ENCODE measurements around the gene SCAANT1.

DNA sequence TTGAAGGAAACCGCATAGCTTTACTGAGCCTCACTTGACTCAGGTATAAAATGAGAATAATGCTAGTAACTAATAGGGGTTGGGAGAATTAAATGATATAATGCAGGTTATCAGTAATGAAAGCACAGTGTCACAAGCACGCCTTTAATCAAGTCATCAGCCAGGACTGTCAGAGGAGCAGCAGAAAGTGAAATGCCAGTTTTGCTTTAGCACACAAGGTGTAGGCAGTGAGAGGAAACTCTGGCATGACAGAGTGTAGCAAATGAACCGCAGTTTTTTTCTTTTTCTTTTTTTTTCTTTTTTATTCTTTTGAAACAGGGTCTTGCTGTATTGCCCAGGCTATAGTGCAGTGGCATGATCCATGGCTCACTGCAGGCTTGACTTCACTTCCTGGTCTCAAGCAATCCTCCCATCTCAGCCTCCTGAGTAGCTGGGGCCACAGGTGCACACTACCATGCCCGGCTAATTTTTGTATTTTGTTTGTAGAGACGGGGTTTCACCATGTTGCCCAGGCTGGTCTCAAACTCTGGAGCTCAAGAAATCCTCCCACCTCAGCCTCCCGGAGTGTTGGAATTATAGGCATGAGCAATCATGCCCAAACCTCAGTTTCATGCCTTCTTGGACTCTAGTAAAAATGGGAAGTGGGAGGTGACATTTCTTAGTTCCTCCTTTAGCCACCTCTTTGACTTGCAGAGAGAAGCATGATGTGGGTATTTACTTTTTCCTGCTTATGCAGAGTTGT is 9.7 kb upstream of the SCAANT1 start:
- TF ChIP-seq, protein P1, sequence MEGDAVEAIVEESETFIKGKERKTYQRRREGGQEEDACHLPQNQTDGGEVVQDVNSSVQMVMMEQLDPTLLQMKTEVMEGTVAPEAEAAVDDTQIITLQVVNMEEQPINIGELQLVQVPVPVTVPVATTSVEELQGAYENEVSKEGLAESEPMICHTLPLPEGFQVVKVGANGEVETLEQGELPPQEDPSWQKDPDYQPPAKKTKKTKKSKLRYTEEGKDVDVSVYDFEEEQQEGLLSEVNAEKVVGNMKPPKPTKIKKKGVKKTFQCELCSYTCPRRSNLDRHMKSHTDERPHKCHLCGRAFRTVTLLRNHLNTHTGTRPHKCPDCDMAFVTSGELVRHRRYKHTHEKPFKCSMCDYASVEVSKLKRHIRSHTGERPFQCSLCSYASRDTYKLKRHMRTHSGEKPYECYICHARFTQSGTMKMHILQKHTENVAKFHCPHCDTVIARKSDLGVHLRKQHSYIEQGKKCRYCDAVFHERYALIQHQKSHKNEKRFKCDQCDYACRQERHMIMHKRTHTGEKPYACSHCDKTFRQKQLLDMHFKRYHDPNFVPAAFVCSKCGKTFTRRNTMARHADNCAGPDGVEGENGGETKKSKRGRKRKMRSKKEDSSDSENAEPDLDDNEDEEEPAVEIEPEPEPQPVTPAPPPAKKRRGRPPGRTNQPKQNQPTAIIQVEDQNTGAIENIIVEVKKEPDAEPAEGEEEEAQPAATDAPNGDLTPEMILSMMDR (IDR thresholded peaks at IDR 0.05) = no peak
- TF ChIP-seq POLR2A (IDR thresholded peaks at IDR 0.05) = no peak
- TF ChIP-seq EP300 (IDR thresholded peaks at IDR 0.05) = no peak
- TF ChIP-seq POLR2AphosphoS5 (IDR thresholded peaks at IDR 0.05) = no peak

All from stomach (tissue), 4 donors.